Right ventricle myocardium superior (tissue), 1 donor: ENCODE measurements around the gene PCDH7. TPM values are rescaled to one million over a fixed set of nuclear protein-coding genes. Genes with fewer than 3 reads are reported as not detected.

ENCODE experiments used
- ATAC-seq: fragments of 200-7000 bp; cut with Tn5 transposase; one replicate; pipeline ENCODE4 v1.9.1; 2020; ENCODE audit warnings: mild to moderate bottlenecking; ENCODE audit not compliant: poor library complexity
- DNase-seq: peaks from one replicate; pipeline ENCODE4 v3.0.0-alpha.2; 2020
- intact Hi-C: fragments of 100-400 bp; cut with DNase I; formaldehyde crosslinking; loops from one replicate; pipeline ENCODE4 v1.11.2; 2022
- total RNA-seq: library from RNA; stranded (reverse); fragmentation: NEBNext Ultra II Directional; extraction: Animal tissue kit (Norgen Biotek cat#: 25700); gene quantifications from one replicate; pipeline ENCODE4 v1.2.1, GENCODE V29; 2021
- donor health status: DM: no; HTN: yes; CAD: no; lungs with severe emphysema.

Gene PCDH7
- total RNA-seq, 1 donor from 2014 or later: 18.7 TPM

DNA sequence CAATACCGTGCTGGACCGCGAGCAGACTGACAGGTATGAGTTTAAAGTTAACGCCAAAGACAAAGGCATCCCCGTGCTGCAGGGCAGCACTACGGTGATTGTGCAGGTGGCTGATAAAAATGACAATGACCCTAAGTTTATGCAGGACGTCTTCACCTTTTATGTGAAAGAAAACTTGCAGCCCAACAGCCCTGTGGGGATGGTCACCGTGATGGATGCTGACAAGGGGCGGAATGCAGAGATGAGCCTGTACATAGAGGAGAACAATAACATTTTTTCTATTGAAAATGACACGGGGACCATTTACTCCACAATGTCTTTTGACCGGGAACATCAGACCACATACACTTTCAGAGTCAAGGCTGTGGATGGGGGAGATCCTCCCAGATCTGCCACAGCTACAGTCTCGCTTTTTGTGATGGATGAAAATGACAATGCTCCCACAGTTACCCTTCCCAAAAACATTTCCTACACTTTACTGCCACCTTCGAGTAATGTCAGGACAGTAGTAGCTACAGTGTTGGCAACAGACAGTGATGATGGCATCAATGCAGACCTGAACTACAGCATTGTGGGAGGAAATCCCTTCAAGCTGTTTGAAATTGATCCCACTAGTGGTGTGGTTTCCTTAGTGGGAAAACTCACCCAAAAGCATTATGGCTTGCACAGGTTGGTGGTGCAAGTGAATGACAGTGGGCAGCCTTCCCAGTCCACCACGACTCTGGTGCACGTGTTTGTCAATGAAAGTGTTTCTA lies 3.2 kb downstream of the PCDH7 start:
- intact Hi-C loops: no loop called here
- DNase-seq (no peak), ATAC-seq (no peak)

DNA sequence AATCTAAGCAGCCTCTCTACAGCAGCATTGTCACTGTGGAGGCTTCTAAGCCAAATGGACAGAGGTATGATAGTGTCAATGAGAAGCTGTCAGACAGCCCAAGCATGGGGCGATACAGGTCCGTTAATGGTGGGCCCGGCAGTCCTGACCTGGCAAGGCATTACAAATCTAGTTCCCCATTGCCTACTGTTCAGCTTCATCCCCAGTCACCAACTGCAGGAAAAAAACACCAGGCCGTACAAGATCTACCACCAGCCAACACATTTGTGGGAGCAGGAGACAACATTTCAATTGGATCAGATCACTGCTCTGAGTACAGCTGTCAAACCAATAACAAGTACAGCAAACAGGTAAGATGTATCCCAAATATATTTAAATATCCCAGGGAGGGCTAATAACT lies 4.1 kb downstream of the PCDH7 start:
- no peak for ATAC-seq
- no peak for DNase-seq
- intact Hi-C loops: no loop called here

DNA sequence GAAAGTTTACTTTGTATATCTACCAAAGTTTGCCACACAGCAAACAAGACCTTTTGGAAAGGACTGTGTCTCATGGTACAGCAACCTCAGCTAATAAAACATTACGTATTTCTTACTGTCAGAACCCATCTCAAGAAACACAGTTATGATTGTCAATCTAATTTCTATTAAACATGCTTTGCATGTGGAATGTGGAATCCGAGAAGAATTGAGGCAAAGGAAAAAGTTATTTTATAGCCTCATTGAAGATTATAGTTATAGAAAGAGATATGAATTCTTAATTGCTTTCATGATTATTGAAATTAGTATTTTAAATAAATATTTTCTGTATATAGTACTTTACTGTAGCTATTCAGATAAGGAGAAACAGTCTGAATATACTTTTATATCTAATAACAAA lies 5.4 kb downstream of the PCDH7 start:
- no peak for ATAC-seq
- DNase-seq: no peak
- intact Hi-C loops: no loop called here

DNA sequence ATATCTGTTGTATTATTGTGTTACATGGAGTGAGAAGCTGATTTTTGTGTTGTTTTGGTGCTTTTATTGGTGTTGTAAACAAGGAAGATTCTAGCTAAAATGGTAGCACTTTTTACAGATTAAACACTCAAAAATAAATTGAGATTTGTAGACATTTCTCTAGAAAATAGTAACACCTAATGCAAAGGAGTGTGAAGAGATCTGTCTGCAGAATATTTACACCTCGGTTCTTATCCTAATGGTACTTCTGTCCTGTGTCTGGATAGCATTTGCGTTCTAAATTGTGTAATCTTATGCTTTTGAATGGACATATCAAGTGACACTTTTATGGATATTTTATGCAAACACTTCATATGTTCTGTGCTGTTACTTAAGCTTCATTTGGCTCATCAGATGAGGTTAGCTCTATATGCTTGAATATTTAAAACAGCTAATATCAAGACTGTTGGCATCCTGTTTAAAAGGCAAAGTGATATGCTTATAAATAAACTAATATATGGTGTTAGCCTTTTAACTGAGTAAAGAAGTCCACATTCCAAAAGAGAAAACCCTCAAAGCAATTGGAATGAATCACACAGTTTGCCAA lies 6.0 kb downstream of the PCDH7 start:
- intact Hi-C loops: no loop called here
- DNase-seq (no peak), ATAC-seq (no peak)

DNA sequence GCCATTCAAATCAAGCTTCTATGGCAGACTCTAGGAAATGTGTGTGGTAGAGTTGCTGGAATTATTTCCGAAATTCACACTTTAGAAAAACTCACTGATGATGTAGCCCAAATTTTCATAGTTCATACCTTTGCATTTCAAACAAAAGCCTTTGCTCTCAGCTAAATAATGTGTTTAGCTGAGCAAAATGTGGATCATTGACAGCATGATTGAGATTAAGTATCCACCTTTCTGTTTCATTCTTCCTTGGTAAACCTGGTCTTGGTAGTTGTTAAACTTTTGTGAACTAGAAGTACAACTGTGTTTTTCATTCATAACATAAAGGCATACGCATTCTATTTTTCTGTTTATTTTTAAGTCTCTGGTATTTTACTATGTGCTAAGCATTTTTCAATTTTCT lies 7.2 kb downstream of the PCDH7 start:
- DNase-seq: no peak
- intact Hi-C loops: no loop called here
- no peak for ATAC-seq

DNA sequence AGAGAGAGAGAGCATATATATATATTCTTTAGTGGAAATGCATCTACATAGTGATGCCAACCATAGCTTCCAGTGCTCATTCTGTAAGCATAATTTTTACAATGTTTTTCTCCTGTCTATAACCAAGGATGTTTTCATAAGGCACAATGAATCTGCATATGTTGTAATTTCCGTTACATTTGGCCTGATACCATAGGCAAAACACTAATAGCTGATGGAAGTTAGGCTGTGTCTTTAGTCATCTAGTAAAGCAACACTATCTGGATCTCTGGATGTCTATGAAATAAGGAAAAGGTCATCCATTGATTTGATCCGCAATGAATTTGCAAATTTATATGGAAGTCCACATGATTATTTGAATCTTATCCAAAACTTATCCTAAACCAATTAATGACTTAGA lies 8.1 kb downstream of the PCDH7 start:
- ATAC-seq (no peak), DNase-seq (no peak)
- intact Hi-C loops: no loop called here

DNA sequence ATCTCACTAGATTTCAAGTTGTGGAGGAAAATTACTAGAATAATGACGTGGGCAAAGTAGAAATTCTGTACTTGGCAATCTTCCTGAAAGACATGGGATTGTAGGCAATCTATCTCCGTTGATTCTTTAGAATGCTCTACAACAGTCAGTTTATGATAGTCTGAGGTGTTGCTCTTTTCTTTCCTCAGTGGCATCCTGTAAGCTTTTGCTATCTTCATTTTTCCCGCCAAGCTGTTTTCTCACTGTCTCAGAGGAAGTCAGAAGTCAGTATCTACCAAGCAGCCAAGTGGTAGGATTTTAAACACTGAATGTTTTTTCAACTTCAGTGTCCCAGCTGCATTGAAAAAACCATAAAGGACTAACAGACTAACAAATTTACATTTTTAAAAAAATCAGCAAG lies 23.7 kb downstream of the PCDH7 start:
- intact Hi-C loops: no loop called here
- no peak for ATAC-seq
- no peak for DNase-seq

DNA sequence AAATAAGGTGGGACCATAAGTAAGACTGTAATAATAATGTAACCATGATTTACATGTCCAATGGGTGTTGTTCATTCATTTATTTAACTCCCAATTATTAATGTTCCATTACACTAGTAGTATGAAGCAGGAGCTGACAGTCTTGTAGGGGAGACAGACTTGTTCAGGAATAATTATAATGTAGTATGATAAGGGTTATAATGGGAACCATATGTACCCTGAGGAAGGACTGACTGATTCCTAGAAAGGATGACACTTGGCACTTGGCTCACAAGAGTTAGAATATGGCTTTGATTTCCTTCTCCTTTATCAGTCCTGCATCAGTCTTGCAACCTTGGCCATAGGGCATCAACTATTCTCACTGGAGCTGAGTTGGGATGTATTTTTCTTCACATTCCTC lies 24.2 kb downstream of the PCDH7 start:
- ATAC-seq: peak; percentile 56
- DNase-seq: no peak
- intact Hi-C loops: no loop called here

DNA sequence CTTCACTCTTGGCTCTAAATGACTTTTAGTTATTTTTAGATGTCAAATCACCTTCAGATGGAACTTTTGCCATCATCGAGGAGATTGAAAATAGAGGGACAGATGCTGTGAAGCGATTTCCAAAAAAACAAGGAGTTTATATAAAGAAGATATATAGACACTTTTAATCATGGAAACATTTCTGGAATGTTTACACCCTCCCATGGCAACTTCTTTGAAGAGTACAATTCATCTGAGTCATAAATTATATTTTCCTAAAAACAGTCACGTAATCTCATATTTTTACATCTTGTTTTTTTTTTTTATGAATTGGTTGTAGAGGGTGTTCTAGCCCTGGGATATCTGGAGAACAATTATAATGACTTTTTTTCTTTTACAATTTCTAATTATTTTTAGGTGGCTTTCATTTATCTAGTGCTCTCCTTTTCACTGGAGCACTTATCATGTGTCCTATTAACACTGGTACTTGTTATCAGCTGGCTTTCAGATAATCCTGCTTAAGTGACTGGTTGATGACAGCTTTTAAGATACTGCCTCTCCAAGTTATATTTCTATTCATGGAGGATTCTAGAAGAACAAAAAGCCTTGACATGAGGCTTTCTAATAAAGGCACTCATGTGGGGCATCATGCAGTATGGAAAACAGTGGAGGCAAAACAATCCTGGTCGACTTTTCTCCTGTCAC lies 24.9 kb downstream of the PCDH7 start:
- DNase-seq: no peak
- ATAC-seq: peak; percentile 86
- intact Hi-C loops: no loop called here

DNA sequence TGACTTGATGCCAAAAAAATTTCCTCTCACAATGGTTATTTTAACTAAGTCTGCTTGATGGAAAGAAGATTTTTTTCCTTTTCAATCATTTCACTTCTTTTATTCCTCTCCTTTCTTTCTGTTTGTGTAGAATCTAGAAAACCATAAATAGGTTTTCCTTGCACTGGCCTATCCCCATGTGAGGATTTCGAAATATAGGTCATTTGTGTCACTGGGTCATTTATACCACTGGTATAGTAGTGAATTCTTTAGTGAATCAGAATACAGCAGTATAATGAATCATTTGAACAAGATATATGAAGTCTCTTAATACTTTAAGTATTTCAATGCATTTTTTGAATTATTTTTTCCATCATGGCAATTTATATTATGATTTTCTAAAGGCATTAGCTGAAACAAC lies 26.6 kb downstream of the PCDH7 start:
- intact Hi-C loops: no loop called here
- no peak for ATAC-seq
- no peak for DNase-seq

DNA sequence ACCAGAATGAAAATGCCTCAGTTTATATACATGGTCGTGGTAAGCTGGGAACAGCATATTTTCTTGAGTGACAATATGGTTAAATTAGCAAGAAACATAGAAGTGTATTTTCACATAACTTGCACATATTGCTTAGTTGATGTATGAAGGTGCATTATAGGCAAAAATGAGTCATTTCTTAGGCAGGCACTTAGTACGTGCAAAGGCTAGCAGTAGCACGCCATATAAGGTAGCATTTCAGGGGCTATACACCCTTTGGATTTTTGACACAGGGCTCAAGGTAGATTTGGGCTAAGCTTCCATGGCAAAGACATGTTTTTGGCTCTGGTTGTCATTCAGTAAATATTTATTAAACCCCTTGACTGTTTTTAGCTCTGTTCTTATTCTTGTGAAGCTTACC lies 33.1 kb downstream of the PCDH7 start:
- ATAC-seq (no peak), DNase-seq (no peak)
- intact Hi-C loops: no loop called here

DNA sequence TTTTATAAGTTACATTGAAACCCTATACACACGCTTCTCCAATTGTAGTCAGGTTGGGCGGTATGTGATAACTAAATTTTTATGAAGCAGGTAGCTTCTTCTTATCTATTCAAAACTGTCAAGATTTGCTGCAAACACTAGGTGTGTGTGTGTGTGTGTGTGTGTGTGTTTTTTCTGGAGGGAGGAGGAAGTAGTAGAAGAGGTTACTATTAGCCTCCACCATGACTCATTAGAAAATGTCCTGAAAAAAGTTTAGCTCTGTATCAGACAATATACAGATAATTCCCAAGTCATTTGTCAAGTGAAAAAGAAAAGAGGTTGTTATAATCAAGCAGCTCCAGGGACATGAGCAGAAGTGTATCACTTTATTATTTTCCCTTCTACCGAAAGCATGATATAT lies 33.9 kb downstream of the PCDH7 start:
- DNase-seq (no peak), ATAC-seq (no peak)
- intact Hi-C loops: no loop called here

DNA sequence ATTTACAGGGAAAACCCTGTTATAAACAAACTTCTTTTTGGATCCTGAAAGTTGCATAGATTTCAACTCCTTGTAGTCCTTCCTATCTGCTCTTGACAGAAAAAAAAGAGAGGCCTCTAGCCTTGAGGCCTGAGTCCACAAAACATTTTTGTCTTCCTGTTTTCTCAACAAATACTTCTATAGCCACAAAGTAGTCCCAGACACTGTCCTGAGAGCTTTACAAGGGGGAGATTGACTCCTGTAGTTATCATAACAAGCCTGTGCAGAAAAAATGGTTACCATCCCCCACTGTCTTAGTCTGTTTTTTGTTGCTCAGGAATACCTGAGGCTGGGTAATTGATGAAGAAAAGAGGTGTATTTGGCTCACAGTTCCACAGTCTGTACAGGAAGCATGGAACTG lies 35.2 kb downstream of the PCDH7 start:
- DNase-seq (no peak), ATAC-seq (no peak)
- intact Hi-C loops: no loop called here

DNA sequence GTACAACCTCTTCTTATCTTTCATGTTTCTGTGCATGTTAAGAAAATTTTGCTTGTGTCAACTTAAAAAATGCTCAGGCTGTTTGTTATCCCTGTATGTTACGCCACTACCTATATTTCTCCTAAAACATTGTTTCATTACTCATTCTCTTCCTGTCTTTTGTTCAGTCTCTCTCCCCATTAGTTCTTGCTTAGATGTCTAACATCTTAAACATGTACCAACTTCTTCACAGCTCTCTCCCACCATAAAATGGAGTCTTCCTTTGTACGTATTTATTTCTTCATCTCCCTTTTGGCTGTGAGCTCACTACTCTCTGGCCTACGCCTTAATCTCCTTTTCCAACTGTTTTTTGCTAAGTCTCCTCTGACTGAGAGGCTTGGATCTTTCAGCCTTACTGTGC lies 36.4 kb downstream of the PCDH7 start:
- no peak for DNase-seq
- ATAC-seq: no peak
- intact Hi-C loops: no loop called here

DNA sequence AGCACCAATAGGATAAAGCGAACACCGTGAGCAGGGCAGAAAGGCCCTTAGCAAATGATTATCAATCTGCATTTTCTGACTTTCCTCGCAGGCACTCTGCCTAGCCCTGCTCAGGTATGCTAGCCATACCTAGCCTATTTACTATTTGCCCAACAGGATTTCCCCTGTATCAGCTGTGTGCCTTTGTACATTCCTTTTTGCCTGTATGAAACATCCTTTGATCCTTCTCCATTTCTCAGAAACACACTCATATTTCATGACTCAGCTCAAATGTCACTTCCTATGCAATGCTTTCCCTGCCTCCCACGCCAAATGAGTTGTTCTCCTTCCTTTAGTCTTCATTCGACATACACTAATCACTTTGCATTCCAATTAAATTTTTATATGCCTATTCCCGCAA lies 37.2 kb downstream of the PCDH7 start:
- DNase-seq (no peak), ATAC-seq (no peak)
- intact Hi-C loops: no loop called here

DNA sequence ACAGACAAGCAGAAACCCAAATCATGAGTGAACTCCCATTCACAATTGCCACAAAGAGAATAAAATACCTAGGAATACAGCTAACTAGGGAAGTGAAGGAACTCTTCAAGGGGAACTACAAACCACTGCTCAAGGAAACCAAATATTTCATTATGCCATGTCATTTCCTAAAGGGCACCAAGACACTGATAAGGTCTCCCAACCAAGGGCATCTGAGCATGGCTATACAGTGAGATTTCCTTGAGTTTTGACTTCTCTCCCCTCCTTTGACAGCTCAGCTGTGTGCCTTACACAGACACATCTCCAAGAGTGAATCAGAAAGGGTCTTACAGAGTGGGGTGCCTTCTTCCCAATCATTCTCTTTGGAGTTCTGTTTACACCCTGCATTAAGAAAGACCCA lies 40.4 kb downstream of the PCDH7 start:
- DNase-seq (no peak), ATAC-seq (no peak)
- intact Hi-C loops: no loop called here

DNA sequence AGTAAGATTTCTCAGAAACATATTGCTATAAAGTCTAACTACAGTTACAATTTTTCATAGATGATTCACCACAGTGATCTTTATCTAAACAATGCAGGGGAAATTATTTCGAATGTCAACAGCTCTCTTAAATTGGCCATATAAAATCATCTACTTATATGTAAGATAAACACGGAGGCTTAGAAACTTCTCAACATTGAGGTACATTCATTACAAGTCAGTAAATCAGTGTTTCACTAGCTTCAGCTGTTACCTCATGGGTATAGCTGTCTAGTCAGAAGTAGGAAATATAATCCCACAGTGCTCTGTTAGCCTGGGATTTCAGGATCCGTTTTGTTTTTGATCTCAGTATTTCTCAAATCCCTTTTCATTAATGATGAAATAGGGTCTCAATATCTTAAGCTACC lies 43.2 kb downstream of the PCDH7 start:
- DNase-seq: no peak
- intact Hi-C loops: no loop called here
- no peak for ATAC-seq

DNA sequence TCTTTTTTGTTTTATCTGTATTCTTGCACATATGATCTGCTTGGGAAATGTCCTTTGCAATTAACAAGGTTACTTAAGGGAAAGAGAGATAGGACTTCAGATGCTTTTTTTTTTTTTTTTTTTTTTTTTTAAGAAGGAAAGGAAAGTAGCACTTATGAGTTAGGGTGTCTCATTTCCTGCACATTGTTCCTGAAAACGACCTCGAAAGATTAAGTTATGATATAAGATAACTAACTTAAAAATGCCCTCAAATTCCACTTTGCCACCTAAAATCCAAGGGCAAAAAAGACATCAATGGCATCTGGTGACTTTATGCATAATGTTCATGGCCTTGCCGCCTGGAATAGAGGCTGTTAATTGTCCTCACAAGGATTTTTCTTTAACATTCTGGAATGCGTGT lies 44.9 kb downstream of the PCDH7 start:
- no peak for ATAC-seq
- intact Hi-C loops: no loop called here

DNA sequence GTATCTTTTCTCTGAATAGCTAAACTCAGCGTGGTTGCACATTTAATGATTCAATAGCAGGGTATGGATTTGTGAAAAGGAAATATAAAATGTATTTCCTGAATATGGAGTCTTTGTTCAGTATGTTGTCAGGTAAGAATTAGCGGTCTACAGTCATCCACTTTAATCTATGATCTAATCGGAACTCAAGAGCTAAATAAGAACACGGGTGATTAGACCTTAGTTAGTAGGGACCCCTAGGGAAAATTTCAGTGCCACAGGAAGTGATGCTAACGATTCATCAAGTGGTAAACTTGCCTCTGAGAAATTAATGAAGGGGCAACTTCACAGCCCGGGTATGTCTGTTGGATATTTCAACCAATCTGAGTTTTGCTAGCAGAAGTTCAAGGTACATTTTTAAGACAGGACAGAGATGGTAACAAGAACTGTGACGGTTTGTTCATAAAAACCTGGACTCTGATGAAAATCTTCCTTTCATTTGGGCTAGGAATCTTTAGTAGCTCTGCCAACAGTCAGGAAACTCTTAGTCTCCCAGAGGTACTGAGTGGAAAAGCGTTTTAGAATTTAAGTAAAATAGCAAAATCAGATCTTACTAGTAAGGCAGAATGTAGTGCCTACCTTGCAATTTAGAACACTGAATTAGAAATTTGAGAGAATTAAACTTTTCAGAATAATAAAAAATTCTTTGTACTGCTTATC lies 47.1 kb downstream of the PCDH7 start:
- intact Hi-C loops: no loop called here
- DNase-seq: no peak
- ATAC-seq: no peak

More for the DNA sequence above, 44.9 kb downstream of the PCDH7 start:
- DNase-seq: no peak

DNA sequence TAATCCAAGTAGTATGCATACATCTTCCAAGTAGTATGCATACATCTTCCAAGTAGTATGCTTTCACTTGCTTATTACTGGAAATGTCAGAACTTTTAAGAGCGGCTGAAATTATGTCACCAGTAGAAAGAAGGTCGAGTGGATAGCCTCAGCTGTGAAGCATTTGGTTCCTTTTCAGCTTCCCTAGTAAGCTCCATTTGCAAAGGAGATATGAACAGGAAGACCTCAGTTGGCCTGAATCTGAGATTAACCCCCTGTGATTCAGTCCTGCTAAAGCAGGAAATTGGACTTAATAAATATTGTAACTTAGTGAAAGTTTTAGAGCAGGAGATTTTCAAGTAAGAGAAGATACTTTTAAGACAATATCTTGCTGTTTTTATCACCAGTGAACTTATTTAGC lies 48.1 kb downstream of the PCDH7 start:
- DNase-seq: no peak
- intact Hi-C loops: no loop called here
- ATAC-seq: peak; percentile 41
